Mammary microvascular endothelial cell (primary cell): ENCODE measurements around the gene LMO4. TPM values are rescaled to one million over a fixed set of nuclear protein-coding genes. Genes with fewer than 3 reads are reported as not detected.

Experiments
- total RNA-seq: library from RNA; depleted of rRNA; stranded (reverse); fragments of >200 nt; gene quantifications from 2 replicates; pipeline ENCODE4 v1.2.3, GENCODE V29; 2015

LMO4 gene, protein sequence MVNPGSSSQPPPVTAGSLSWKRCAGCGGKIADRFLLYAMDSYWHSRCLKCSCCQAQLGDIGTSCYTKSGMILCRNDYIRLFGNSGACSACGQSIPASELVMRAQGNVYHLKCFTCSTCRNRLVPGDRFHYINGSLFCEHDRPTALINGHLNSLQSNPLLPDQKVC
- total RNA-seq, result 16.7 and 27.3 TPM in 2 replicates

GRCh38 chr1:87328272-87329050 lies at the start of gene LMO4:
Gene LMO4, plus strand, starts transcription at chr1:87328880. Its CDS starts 3,136 bp downstream, at chr1:87332016.

